HepG2 (cell line): ENCODE data around the gene RSF1. TPM values are rescaled to one million over a fixed set of nuclear protein-coding genes. Genes with fewer than 3 reads are reported as not detected.
A peak's percentile ranks its signal among the peaks of the same experiment; 100 is the strongest.

Experiments
- CHD4 ChIP-seq: fragments of 200-600 bp; sonication (generic); IDR thresholded peaks from 2 replicates; pipeline ENCODE4 v1.7.0; 2017; ENCODE audit warnings: mild to moderate bottlenecking, low read length, borderline replicate concordance
- DPF2 ChIP-seq: sonication (generic); formaldehyde crosslinking; IDR thresholded peaks from 2 replicates; pipeline ENCODE4 v1.4.0; 2020; ENCODE audit warnings: mild to moderate bottlenecking, low read depth, missing genetic modification reagents, borderline replicate concordance
- RARA ChIP-seq: IDR thresholded peaks from 2 replicates; pipeline ENCODE4 v1.6.1; 2016; ENCODE audit warnings: missing genetic modification reagents, missing compliant biosample characterization
- SRSF4 ChIP-seq: fragments of 200-400 bp; formaldehyde crosslinking; IDR thresholded peaks from one replicate; pipeline ENCODE4 v1.6.1; 2018; ENCODE audit warnings: mild to moderate bottlenecking, low read depth, low read length, moderate library complexity; ENCODE audit not compliant: poor library complexity, severe bottlenecking
- THAP11 ChIP-seq: IDR thresholded peaks from 2 replicates; pipeline ENCODE4 v1.6.1; 2016; ENCODE audit warnings: missing biosample characterization, missing genetic modification reagents
- ZNF234 ChIP-seq: sonication (generic); formaldehyde crosslinking; conservative IDR thresholded peaks from 2 replicates; pipeline ENCODE4 v1.5.1; 2020; ENCODE audit warnings: mild to moderate bottlenecking, missing genetic modification reagents
- ZNF292 ChIP-seq: sonication (generic); formaldehyde crosslinking; IDR thresholded peaks from 2 replicates; pipeline ENCODE4 v1.8.1; 2022; ENCODE audit warnings: mild to moderate bottlenecking, low read depth, missing genetic modification reagents, borderline replicate concordance
- ZNF318 ChIP-seq: sonication (generic); formaldehyde crosslinking; IDR thresholded peaks from 2 replicates; pipeline ENCODE4 v1.4.0; 2020; ENCODE audit warnings: mild to moderate bottlenecking, missing genetic modification reagents
- ZNF770 ChIP-seq: sonication (generic); formaldehyde crosslinking; IDR thresholded peaks from 2 replicates; pipeline ENCODE4 v1.5.0; 2020; ENCODE audit warnings: mild to moderate bottlenecking, missing genetic modification reagents
- polyA plus RNA-seq, 8 experiments: library from polyadenylated mRNA; depleted of rRNA in 3 of 8; stranded (reverse) in 7 of 8; unstranded in 1 of 8; fragments of >200 nt; fragmentation: Illumina TruSeq in 4 of 8; extraction: Trizol in 4 of 8; gene quantifications; 2 replicates each; pipeline versions ENCODE4 v1.2.1 to v1.2.3, GENCODE V29; 2011 to 2016; ENCODE audit warnings: low read depth in 4 of 8, missing spikeins in 1 of 8, mixed read lengths in 1 of 8; ENCODE audit not compliant: insufficient read depth in 1 of 8
- total RNA-seq, 5 experiments: library from RNA; depleted of rRNA; stranded (reverse); fragments of >200 nt; fragmentation: Illumina TruSeq; extraction: Trizol; gene quantifications; 2 replicates each; pipeline ENCODE4 v1.2.3, GENCODE V29; 2016; ENCODE audit warnings: low read depth in 1 of 5
- TF ChIP-seq, protein P1 (sequence below): sonication (generic); formaldehyde crosslinking; IDR thresholded peaks from 2 replicates; pipeline ENCODE4 v1.4.0; 2020; ENCODE audit warnings: missing genetic modification reagents

RSF1 gene
- total and polyA plus RNA-seq, 2 of the 13 experiments (the other 11 are each of a cell fraction or from before 2014, with no cell fraction given): 15.5 to 33.1 TPM

DNA sequence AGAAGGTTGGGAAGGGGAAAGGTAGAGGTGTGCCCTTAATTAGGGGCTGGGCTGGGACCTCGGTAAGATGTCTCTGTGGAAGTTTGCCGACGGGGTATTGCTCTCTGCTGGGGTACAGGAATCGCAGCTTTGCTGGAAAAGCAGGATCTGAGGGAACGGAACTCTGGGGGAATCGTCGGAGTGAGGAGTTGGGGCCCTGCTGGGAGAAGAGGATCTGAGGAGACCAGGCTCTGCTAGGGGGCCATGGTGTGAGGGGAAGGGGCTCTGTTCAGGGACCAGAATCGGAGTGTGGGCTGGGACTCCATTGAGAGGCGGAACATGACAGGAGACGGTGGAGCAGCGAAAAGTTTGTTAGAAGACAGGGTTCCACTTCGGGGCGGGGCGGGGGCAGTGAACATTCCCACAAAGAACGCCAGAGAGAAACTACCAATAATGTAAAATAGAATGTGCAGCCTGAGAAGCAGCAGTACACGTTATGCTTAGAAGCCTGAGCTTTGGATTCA lies 878 bp upstream of the RSF1 start (continued):
- TF ChIP-seq ZNF318 (CRISPR knock-in tag) (no peak), THAP11 (CRISPR knock-in tag) (no peak), DPF2 (no peak), ZNF770 (CRISPR knock-in tag) (0 out of 2 replicates have a peak, but pooled peaks have one; percentile 13), ZNF292 (CRISPR knock-in tag) (peak; percentile 21; the same call in 1 of the 2 replicates), ZNF234 (CRISPR knock-in tag) (no peak), RARA (no peak), CHD4 (no peak), SRSF4 (no peak)
- TF ChIP-seq, protein P1, sequence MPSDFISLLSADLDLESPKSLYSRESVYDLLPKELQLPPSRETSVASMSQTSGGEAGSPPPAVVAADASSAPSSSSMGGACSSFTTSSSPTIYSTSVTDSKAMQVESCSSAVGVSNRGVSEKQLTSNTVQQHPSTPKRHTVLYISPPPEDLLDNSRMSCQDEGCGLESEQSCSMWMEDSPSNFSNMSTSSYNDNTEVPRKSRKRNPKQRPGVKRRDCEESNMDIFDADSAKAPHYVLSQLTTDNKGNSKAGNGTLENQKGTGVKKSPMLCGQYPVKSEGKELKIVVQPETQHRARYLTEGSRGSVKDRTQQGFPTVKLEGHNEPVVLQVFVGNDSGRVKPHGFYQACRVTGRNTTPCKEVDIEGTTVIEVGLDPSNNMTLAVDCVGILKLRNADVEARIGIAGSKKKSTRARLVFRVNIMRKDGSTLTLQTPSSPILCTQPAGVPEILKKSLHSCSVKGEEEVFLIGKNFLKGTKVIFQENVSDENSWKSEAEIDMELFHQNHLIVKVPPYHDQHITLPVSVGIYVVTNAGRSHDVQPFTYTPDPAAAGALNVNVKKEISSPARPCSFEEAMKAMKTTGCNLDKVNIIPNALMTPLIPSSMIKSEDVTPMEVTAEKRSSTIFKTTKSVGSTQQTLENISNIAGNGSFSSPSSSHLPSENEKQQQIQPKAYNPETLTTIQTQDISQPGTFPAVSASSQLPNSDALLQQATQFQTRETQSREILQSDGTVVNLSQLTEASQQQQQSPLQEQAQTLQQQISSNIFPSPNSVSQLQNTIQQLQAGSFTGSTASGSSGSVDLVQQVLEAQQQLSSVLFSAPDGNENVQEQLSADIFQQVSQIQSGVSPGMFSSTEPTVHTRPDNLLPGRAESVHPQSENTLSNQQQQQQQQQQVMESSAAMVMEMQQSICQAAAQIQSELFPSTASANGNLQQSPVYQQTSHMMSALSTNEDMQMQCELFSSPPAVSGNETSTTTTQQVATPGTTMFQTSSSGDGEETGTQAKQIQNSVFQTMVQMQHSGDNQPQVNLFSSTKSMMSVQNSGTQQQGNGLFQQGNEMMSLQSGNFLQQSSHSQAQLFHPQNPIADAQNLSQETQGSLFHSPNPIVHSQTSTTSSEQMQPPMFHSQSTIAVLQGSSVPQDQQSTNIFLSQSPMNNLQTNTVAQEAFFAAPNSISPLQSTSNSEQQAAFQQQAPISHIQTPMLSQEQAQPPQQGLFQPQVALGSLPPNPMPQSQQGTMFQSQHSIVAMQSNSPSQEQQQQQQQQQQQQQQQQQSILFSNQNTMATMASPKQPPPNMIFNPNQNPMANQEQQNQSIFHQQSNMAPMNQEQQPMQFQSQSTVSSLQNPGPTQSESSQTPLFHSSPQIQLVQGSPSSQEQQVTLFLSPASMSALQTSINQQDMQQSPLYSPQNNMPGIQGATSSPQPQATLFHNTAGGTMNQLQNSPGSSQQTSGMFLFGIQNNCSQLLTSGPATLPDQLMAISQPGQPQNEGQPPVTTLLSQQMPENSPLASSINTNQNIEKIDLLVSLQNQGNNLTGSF: no peak
